Dendritic cell treated with granulocyte-macrophage colony-stimulating factor and Interleukin-4, amounts not matched to agents 40 ng/mL and 50 ng/mL, for 4 days (primary cell): ENCODE results near the gene NR5A1.

Experiments
- H3K27ac Mint-ChIP-seq: one replicate; pipeline ENCODE4 v1.8.0; 2022; ENCODE audit warnings: mild to moderate bottlenecking, mixed read lengths
- H3K27me3 Mint-ChIP-seq: one replicate; pipeline ENCODE4 v1.8.0; 2022; ENCODE audit warnings: mild to moderate bottlenecking, mixed read lengths
- H3K36me3 Mint-ChIP-seq: one replicate; pipeline ENCODE4 v1.8.0; 2022; ENCODE audit warnings: low read depth, mixed read lengths
- H3K4me1 Mint-ChIP-seq: one replicate; pipeline ENCODE4 v1.8.0; 2022; ENCODE audit warnings: low read depth, mixed read lengths
- H3K4me3 Mint-ChIP-seq: one replicate; pipeline ENCODE4 v1.8.0; 2022; ENCODE audit warnings: mild to moderate bottlenecking, moderate library complexity, mixed read lengths
- H3K9me3 Mint-ChIP-seq: one replicate; pipeline ENCODE4 v1.8.0; 2022; ENCODE audit warnings: mixed read lengths
- intact Hi-C: fragments of 100-400 bp; cut with micrococcal nuclease; formaldehyde crosslinking; loops from one replicate; pipeline ENCODE4 v1.15.0; 2022

NR5A1 gene

DNA sequence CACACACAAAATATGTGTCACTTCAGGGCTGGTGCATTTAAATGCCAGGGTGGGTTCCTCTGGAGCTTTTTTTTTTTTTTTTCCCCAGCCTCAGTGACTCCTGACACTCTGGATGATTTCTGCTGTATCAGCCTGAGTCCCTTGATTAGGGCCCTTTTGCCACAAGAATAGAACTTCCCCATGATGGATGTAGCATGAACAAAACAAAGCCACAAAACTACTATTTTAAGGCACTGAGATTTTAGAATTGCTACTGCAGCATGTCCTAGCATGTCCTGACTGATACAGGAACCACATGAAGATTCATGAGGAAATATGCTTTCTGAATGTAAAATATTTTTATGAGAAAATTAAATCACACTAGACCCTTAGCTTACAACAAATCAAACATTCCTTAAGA lies 70.9 kb downstream of the NR5A1 start:
- H3K27me3 Mint-ChIP-seq = peaks cover 20% of the 10 kb centered on the region
- intact Hi-C loops = no loop called here
- H3K9me3 Mint-ChIP-seq = no peaks in the 10 kb centered on the region
- H3K27ac Mint-ChIP-seq = no peak overlapping the region
- H3K36me3 Mint-ChIP-seq = no peaks in the 10 kb centered on the region
- H3K4me3 Mint-ChIP-seq = no peak overlapping the region
- H3K4me1 Mint-ChIP-seq = no peaks in the 10 kb centered on the region
